ENCODE data around the gene CEND1.

The CEND1 gene

DNA sequence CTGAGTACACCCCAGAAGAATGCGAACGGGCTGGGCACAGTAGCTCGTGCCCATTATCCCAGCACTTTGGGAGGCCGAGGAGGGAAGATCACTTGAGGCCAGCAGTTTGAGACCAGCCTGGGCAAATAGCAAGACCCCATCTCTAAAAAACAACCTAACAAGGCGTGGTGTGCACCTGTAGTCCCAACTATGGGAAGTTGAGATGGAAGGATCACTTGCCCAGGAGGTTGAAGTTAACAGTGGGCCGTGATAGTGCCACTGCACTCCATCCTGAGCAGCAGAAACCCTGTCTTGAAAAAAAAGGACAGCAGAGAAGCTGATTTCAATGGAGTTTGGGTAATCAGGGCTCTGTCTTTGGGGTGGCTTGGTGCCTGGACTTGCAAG is 23.2 kb upstream of the CEND1 start:
- no peak for DNase-seq (ENCODE audit: low read depth in 3 of 3, low spot score in 1 of 3)

DNA sequence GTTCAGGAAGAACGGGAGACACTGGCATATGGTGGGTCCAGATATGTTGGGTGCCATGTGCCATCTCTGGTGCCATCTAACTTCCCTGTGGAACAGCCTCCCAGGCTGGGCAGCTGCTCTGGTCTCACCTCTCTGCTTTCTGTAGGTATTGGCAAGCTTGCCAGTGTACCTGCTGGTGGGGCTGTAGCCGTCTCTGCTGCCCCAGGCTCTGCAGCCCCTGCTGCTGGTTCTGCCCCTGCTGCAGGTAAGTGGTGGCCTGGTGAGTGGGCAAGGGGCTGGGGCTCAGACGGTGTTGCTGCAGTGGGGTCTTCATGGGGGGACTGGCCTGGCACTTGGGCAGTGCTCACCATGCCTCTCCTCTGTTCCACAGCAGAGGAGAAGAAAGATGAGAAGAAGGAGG is 22.5 kb upstream of the CEND1 start:
- no peak for DNase-seq (ENCODE audit: low read depth in 3 of 3, low spot score in 1 of 3)

DNA sequence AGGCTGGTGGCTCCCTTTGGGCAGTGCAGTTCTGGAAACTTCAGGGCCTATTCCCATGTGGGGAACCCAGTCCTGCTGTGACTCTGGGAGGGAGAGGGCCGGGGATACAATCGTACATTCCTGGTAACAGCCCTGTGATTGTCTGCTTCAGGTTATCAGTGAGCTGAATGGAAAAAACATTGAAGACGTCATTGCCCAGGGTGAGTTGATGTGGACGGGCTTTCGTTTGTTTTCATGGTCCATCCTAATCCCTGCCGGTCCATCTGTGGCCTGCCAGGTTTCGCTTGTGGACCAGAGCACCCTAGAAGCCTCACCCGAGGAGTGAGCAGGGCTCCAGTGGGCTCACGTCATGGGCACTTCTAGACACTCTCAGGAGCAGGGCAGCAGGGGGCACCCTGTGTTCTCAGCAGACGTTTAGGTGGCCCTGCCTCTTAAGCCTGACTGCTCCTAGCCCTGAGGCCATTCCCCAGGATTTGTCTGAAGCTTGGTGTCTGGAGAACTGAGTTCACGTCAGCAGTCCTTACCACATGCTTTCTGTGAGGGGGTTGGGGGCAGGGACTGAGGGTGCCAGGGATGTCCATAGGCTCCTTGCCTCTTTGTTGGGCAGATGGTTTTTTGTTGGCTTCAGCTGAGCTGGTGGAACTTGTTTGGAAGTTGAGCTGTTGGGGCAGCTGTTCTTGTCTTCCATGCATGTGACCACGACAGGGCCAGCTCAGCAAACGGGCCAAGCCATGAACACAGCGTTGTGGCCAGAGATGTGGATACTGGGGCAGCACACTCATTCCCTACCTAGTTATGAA is 21.8 kb upstream of the CEND1 start:
- DNase-seq (ENCODE audit: low read depth in 3 of 3, low spot score in 1 of 3): no peak

DNA sequence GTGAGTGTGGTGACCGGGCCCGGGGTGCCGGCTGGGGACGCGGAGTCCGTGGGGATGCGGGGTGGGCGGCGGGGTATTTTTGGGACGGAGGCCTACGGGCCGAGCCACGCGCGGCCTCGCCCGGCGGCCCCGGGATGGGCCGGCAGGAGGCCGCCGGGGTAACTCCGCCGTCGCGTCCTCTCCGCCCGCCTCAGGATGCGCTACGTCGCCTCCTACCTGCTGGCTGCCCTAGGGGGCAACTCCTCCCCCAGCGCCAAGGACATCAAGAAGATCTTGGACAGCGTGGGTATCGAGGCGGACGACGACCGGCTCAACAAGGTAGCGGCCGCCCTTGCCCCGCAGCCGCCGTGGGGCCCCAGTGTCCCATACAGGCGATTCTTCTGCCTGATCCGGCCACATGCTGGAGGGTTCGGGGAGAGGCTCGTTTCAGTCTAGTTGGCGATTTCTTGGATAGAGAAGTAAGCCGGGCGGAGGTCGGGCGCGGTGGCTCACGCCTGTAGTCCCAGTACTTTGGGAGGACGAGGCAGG is 20.2 kb upstream of the CEND1 start:
- DNase-seq (ENCODE audit: low read depth in 3 of 3, low spot score in 1 of 3): no peak

DNA sequence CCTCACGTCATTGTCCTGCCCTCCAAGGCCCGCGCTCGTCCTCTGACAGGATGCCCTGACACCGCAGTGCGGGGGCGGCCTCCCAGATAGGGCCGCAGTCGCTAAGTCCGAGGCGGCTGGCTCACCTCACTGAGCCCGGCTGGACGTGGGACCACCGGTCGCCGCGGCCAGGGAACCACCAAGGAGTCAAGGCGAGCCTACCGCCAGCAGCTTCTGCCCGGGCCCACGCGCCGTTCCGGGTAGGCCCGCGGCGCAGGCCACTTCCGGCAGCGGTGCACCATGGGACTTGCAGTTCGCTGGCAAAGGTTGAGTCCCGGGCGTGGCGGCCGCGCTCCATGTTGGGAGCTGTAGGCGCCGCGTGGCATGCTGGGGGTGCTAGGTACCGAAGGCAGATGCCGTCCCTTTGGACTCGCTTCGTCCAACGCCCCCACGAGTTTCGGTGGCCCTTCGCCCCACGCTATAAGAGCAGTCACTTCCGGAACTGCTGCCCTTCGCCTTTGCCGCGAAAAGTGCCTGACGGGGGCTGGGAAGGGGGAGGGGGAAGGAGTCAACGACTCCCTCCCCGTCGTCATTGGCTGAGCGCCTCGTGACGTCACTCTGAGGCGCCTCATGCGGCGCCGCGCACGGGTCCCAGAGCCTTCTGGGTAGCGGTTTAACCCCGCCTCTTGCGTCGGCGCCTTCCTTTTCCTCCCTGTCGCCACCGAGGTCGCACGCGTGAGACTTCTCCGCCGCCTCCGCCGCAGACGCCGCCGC is 19.6 kb upstream of the CEND1 start, which contains the start of gene RPLP2:
Gene RPLP2, plus strand, starts transcription at position 681 of the 753 bp plus-strand sequence. CDS start 268 bp downstream, outside the sequence.
- peak; percentile 91 to 96 (median 93) for DNase-seq (ENCODE audit: low read depth in 3 of 3, low spot score in 1 of 3)

DNA sequence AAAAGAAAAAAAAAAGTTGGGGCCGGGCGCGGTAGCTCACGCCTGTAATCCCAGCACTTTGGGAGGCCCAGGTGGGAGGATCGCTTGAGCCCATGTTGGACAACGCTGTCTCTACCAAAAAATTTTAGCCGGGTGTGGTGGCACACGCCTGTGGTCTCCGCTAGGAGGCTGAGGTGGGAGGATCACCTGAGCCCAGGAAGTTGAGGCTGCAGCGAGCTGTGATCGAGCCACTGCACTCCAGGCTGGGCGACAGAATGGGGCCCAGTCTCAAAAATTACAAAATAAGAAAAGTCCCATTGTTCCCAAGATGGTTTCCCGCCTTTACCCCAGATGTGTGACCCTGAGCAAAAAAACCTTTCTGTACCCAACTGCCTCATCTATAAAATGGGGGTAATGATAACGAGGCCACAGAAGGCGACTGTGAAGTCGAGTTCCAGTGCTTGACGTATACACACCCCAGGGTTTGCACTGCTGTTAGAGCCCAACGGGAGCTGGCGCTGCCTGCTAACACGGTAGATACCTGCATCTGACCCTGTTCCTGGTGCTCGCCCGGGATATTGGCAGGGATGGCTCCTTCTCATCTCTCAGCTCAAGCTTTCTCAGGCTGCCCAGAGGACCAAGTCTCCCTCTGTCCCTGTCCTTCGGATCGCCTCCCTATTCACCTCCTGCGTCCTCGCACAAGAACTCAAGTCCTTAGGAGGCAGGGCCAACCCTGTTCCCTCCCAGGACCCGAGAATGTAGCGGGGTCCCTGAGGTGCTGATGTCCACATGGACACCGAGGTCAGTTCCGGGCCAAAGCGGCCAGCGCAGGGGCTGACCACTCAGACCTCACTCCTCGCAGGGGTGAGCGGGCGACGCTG is 18.8 kb upstream of the CEND1 start:
- DNase-seq (ENCODE audit: low read depth in 3 of 3, low spot score in 1 of 3): no peak

DNA sequence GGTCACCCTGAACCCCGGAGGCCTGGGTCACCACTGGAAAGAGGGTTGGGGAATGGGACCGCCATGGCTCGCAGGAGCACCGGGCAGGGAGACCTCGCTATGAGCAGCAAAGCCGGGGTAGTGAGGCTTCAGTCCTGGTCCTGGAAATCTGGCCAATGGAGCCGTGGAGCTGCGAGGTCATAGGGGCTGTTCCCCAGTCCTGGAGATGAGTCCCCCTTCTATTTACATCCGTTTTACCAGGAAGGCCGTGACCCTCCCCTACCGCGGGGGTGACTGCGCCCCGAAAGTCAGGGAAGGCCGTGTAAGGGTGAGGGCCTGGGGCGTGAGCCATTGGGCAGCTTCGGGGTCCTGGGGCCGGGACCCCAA is 14.7 kb upstream of the CEND1 start:
- no peak for DNase-seq (ENCODE audit: low read depth in 3 of 3, low spot score in 1 of 3)

DNA sequence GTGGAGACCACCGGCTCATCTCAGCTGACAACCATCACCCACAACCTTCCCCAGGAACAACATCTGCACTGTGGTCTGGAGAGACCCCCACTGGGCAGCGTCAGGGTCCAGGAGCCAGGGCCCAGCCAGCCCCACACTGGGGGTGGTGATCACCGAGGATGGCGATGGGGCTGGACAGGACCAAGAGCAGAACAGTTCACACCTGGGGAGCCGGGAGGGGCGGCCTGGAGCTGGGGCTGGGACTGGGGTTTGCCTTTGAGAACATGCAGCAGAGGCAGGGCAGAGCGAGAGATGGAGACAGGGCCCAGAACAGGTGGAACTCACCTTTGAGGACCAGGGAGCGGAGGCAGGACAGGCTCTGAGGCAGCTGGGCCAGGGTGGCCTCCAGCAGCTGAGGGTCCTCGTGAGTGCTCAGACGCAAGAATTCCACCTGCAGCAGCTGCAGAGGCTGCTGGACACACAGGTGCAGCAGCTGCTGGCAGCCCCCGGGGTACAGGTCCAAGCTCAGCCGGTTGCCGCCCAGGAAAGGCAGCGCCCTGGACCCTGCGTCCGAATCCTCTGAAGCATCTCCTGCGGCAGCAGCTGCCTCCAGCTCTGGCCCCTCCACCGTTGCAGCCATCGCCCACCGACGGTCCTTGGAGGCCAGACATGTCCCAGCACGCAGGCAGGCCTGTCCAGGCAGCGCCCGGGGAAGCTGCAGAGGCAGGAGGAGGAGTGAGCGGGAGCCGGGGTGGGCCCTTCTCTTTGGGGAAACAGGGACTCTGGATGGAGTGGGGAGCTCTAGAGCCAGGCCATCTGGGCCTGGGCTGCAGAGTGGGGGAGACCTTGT is 14.1 kb upstream of the CEND1 start:
- DNase-seq (ENCODE audit: low read depth in 3 of 3, low spot score in 1 of 3): no peak

DNA sequence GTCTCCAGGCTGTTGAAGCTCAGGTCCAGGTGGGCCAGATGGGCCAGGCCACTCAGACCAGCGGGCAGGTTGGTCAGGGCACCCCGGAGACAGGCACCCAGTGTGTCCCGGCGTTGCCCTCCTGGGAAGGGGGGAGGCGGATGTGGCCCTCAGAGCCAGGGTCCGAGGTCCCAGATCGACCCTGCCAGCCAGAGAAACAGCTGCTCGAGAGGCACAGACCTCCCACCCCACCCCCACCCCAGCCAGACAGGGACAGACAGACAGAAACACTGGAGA is 13.5 kb upstream of the CEND1 start:
- no peak for DNase-seq (ENCODE audit: low read depth in 3 of 3, low spot score in 1 of 3)

DNA sequence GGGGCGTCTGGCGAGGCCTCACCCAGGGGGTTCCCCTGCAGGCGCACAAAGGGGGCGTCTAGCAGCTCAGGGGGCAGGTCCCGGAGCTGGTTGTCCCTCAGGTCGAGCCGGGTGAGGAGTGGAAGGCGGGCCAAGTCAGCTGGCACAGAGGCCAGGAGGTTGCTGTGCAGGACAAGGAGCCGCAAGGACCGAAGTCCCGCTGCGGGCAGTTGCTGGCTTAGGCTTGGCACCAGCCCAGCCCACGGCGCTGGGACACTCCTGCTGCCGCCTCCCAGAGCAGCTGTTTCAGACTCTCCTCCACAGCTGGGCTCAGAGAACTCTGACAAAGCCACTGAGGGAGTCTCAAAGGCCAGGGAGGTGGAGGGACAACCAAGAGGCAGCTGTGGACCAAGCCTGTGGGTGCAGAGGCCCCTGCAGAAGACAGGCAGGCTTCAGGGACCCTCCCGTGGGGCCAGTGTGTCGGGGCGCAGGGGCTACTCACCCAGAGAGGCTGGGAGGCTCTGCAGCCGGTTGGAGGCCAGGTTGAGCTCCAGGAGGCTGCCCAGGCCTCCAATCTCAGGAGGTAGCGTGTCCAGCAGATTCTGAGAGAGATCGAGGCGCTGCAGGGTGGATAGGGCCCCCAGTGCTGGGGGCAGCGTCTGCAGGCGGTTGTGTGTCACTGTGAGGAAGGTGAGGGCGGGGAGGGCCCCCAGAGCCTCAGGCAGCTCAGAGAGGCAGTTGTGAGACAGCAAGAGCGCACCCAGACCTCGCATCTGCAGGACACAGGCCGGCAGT is 13.0 kb upstream of the CEND1 start:
- no peak for DNase-seq (ENCODE audit: low read depth in 3 of 3, low spot score in 1 of 3)

DNA sequence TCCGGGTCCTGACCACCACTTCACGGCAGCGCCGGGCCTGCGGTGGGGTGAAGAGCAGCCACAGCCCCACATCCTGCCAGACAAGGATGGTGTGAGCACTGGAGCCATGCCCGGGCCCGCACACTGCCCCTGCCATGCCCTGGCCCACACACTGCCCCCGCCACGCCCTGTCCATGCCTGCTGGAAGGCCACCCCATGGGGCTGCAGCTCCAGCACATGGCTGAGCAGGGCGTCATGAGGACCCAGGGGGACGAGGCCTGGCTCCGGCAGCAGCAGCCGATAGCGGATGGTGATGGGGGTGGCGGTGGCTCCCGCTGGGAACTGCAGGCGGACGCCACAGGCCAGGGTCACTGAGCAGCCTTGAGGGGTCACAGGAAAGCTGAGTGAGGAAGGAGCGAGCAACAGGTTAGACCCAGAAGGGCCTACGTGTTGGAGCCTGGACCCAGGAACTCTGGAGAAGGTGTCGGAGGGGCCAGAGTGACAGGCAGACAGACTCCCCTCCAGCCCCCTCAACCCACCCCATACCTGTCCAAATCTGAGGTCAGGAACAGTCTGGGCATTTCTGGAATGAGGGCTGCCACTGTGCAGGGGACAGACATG is 12.2 kb upstream of the CEND1 start:
- DNase-seq (ENCODE audit: low read depth in 3 of 3, low spot score in 1 of 3): no peak

DNA sequence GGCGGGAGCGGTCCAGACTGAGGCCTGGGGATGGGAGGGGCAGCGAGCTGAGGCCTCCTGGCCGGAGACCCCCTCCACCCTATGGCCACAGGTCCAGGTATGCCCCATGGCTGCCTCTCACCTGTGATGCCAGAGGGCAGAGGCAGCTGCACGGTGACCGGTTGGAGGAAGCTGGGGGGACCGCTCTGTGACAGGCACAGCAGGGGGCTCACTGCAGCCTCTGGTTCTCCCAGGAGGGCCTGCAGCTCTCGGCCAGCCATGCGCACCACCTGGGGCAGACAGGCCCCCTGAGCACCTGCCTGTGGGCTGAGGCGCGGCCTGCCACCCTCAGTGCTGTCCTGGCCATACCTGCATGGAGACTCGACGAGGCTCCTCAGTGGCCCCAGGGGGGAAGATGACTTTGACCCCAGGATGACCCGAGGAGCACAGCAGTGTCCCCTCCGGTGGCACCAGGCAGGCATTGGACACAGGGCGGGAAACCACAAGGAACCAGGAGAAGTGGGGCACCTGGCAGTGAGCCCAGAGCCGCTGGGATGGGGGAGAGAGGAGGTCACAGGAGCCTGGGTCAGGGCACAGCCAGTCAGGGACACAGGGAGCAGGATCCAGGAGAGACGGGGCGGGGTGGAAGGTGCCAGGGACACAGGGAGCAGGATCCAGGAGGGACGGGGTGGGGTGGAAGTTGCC is 11.3 kb upstream of the CEND1 start:
- DNase-seq (ENCODE audit: low read depth in 3 of 3, low spot score in 1 of 3): no peak

DNA sequence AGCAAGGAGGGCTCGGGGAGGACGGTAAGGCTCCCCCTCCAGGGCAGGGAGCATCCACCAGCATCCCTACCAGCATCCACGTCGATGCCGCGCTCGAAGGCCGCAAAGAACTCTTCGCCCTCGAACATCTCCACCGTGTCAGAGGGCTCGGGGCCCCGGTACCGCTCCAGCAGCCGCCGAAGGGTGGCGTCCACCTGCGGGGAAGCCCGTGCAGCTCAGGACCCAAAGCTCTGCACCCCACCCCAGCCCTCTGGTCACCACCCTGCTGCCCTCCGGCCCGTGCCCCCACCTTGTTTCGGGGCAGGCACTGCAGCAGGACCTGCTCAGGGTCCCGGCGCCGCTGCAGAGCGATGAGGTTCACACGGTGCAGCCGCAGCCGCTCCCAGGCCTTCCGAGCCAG is 10.6 kb upstream of the CEND1 start:
- no peak for DNase-seq (ENCODE audit: low read depth in 3 of 3, low spot score in 1 of 3)

DNA sequence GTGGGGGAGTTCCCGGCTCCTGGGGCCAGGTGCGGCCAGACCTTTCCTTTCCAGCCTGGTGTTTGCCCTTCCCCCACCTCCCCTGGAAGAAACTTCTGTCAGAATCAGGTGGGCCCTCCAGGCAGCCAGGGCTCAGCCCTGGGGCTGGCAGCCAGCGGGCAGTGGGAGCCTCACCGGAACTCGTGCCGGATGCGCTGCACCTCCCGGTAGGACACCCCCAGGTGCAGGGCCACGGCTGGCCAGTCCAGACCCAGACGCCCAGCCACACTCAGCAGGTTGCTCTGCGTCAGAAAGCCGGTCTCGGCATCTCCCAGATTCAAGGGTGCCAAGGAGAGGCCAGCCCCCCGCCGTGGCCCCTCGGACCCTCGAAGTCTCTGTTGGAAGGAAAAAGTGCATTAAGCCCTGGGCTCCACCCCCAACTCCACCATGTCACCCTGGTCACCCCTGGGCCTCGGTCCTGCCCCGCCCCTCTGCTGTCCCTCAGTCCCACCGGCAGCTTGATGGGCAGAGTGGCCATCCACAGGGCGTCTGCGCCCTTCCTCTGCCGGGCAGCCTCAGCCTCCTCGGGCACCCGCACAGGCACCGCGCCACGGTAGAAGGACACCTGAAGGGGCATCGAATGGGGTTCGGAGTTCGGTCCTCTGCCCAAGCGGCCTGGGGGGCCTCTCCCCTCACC is 9.9 kb upstream of the CEND1 start:
- DNase-seq (ENCODE audit: low read depth in 3 of 3, low spot score in 1 of 3): no peak

DNA sequence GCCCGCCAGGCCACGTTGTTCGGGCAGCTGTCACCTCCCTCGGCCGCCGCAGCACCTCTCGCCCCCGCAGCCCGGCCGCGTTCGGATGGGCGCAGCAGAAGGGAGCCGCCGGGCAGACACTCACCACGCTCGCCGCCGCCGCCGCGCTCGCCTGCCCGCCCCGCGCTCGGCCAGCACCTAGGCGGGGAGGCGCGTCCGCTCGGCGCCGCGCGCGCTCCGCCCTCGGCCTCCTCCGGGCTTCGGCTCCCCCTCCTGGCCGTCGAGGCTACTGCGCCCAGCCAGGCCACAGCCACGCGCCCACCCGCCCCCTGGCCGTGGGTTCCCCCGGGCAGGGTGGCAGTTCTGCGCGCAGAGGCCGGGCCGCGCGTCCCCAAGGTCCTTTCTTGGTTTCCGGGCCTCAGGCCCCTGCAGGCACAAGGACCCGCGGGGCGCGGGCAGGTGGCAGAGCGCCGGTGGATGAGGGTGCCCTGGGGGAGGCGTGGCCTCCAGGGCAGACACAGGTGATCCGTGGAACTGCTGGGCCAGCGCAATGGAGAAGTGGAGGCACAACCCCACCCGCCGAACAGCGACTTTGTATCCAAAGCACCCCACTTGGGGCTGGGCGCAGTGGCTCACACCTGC is 8.3 kb upstream of the CEND1 start, which contains the start of gene SLC25A22:
Gene SLC25A22, minus strand, starts transcription at position 189 of the 621 bp plus-strand sequence. CDS start 3,275 bp downstream, outside the sequence.
- peak in 2 of 3 donors; percentile 61 to 84 for DNase-seq (ENCODE audit: low read depth in 3 of 3, low spot score in 1 of 3)

DNA sequence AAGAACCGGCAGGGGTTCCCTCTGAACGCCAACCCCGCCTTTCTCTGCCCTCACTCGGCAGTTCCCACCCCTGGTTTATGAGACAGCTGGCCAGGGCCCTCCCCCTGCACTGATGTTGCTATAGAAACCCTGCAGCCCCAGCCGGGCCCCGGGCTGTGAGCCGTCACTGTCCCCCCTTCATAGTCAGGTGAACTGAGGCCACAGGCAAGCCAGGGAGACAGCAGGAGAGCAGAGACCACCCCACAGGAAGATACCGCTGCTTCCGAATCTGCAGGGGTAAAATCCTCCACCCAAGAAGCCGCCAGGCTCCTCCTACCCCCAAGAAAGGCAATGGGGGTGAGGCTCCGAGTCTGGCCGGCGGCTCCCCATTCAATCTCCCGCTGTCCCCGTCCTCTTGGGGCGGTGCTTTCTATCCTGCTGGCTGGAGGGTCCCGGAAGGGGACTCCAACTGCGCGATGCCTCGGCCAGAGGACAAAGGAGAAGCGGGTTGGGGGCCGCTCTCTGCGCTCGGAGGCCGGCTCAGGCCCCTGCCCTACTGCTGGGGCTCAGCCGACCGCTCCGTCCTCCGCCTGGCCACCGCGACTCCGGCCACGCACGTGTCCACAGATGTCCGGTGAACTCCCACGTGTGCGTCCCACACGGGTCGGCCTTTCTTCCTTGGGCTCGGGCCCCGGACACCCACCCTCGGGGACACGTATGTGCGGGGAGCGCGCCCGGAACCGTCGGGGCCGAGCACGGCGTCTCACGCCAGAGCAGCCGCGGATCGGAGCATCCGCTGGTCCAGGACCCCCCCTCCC is 7.6 kb upstream of the CEND1 start:
- peak; percentile 24 to 54 (median 36) for DNase-seq (ENCODE audit: low read depth in 3 of 3, low spot score in 1 of 3)

Data from stimulated activated CD4-positive, alpha-beta T cell treated with anti-CD3 and anti-CD28 coated beads, TNF-alpha, amount 100 ng/mL, for 1 hour (primary cell).